ENCODE results near the gene NPS. TPM values are rescaled to one million over a fixed set of nuclear protein-coding genes. Genes with fewer than 3 reads are reported as not detected.

Gene NPS
- total RNA-seq, 1 donor from 2014 or later: not detected

Other genes with a start within 250 kb of the NPS start
- gene FOXI2, start 187.9 kb downstream of the NPS start, total RNA-seq: not detected in 2 replicates

Measured in dermis blood vessel endothelial cell (primary cell).